Muscle layer of colon (tissue), 2 donors: ENCODE measurements around the gene FBXO3.
"Not testable (repeated sequence)": the region's sequence is repeated elsewhere in the genome, so short reads cannot be mapped to it uniquely, and the experiment has no call there.

Experiments
- H3K27ac ChIP-seq: one replicate; pipeline ENCODE4 v1.7.0; 2013; ENCODE audit warnings: low read depth, mild to moderate bottlenecking, low read length, moderate library complexity
- H3K27me3 ChIP-seq, 2 donors: one replicate each; pipeline ENCODE4 v1.7.0; 2013; ENCODE audit warnings: low read length in 2 of 2, mild to moderate bottlenecking in 2 of 2; ENCODE audit not compliant: insufficient read depth in 2 of 2, control insufficient read depth in 1 of 2
- H3K36me3 ChIP-seq: one replicate; pipeline ENCODE4 v1.7.0; 2013; ENCODE audit warnings: mild to moderate bottlenecking, low read length; ENCODE audit not compliant: insufficient read depth
- H3K4me1 ChIP-seq: one replicate; pipeline ENCODE4 v1.7.0; 2013; ENCODE audit warnings: mild to moderate bottlenecking, low read length; ENCODE audit not compliant: insufficient read depth
- H3K4me3 ChIP-seq, 2 donors: one replicate each; pipeline ENCODE4 v1.7.0; 2013; ENCODE audit warnings: low read length in 2 of 2, low read depth in 1 of 2, mild to moderate bottlenecking in 1 of 2, moderate library complexity in 1 of 2
- H3K9ac ChIP-seq: one replicate; pipeline ENCODE4 v1.7.0; 2013; ENCODE audit warnings: low read length
- H3K9me3 ChIP-seq: one replicate; pipeline ENCODE4 v1.7.0; 2013; ENCODE audit warnings: mild to moderate bottlenecking, low read length
- donor health status: abdominal sarcoma.
- donor health status: Adenocarcinoma of cecum.

FBXO3 gene

GRCh38 chr11:33708985-33709384, 65.3 kb downstream of the FBXO3 start:
- H3K36me3 ChIP-seq, result peaks cover 39% of the 10 kb centered on the region
- no peaks in the 10 kb centered on the region for H3K9me3 ChIP-seq
- H3K4me3 ChIP-seq, result no peak overlapping the region
- H3K27me3 ChIP-seq, result no peaks in the 10 kb centered on the region
- no peak overlapping the region for H3K27ac ChIP-seq
- H3K4me1 ChIP-seq, result no peaks in the 10 kb centered on the region
- H3K9ac ChIP-seq, result no peak overlapping the region

GRCh38 chr11:33707831-33708230, 66.5 kb downstream of the FBXO3 start:
- H3K27ac ChIP-seq, H3K27me3 ChIP-seq, H3K9me3 ChIP-seq, H3K9ac ChIP-seq, H3K4me1 ChIP-seq, H3K4me3 ChIP-seq: not testable (repeated sequence)
- H3K36me3 ChIP-seq, result peaks cover 35% of the 10 kb centered on the region

- Histone ChIP-seq H3K36me3 (peaks cover 32% of the 10 kb centered on the region), H3K9ac (no peak overlapping the region), H3K4me1 (peaks cover 2% of the 10 kb centered on the region), H3K27ac (no peak overlapping the region), H3K9me3 (no peaks in the 10 kb centered on the region), H3K4me3 (no peak overlapping the region), H3K27me3 (no peaks in the 10 kb centered on the region)
Measured at GRCh38 chr11:33706966-33707365, 67.4 kb downstream of the FBXO3 start.

GRCh38 chr11:33706546-33706945, 67.8 kb downstream of the FBXO3 start:
- peaks cover 32% of the 10 kb centered on the region for H3K36me3 ChIP-seq
- no peak overlapping the region for H3K4me3 ChIP-seq
- no peak overlapping the region for H3K27ac ChIP-seq
- H3K4me1 ChIP-seq, result peaks cover 6% of the 10 kb centered on the region
- no peak overlapping the region for H3K9ac ChIP-seq
- no peaks in the 10 kb centered on the region for H3K9me3 ChIP-seq
- no peaks in the 10 kb centered on the region for H3K27me3 ChIP-seq

GRCh38 chr11:33704240-33705002, 69.9 kb downstream of the FBXO3 start:
- Histone ChIP-seq H3K4me1 (peaks cover 17% of the 10 kb centered on the region), H3K9me3 (no peaks in the 10 kb centered on the region), H3K9ac (no peak overlapping the region), H3K36me3 (peaks cover 20% of the 10 kb centered on the region), H3K4me3 (no peak overlapping the region), H3K27me3 (no peaks in the 10 kb centered on the region), H3K27ac (no peak overlapping the region)

GRCh38 chr11:33703788-33704187, 70.5 kb downstream of the FBXO3 start:
- Histone ChIP-seq H3K27me3 (no peaks in the 10 kb centered on the region), H3K9me3 (no peaks in the 10 kb centered on the region), H3K9ac (no peak overlapping the region), H3K4me3 (no peak overlapping the region), H3K27ac (no peak overlapping the region), H3K4me1 (peaks cover 17% of the 10 kb centered on the region), H3K36me3 (peaks cover 14% of the 10 kb centered on the region)

GRCh38 chr11:33703234-33703633, 71.1 kb downstream of the FBXO3 start:
- Histone ChIP-seq H3K27ac (no peak overlapping the region), H3K4me3 (no peak overlapping the region)

GRCh38 chr11:33701302-33702230, 72.8 kb downstream of the FBXO3 start:
- Histone ChIP-seq H3K27ac (no peak overlapping the region), H3K9me3 (no peaks in the 10 kb centered on the region), H3K27me3 (no peaks in the 10 kb centered on the region), H3K4me1 (peaks cover 17% of the 10 kb centered on the region), H3K36me3 (peaks cover 6% of the 10 kb centered on the region), H3K4me3 (peak overlapping the region; percentile 48 to 65), H3K9ac (peak overlapping the region; percentile 54)

More at GRCh38 chr11:33703234-33703633, 71.1 kb downstream of the FBXO3 start:
- Histone ChIP-seq H3K9ac (no peak overlapping the region), H3K4me1 (peaks cover 17% of the 10 kb centered on the region), H3K27me3 (no peaks in the 10 kb centered on the region), H3K9me3 (no peaks in the 10 kb centered on the region), H3K36me3 (peaks cover 11% of the 10 kb centered on the region)

GRCh38 chr11:33700502-33701271, 73.6 kb downstream of the FBXO3 start, which contains the start of gene C11orf91:
Gene C11orf91, minus strand, starts transcription at chr11:33700826. Its CDS starts 86 bp downstream, at chr11:33700740.
- H3K4me3 ChIP-seq, result peak within 1 kb of the TSS; percentile 48 to 65
- H3K27ac ChIP-seq, result no peak within 1 kb of the TSS
- peaks cover 17% of the 10 kb centered on the region for H3K4me1 ChIP-seq
- H3K36me3 ChIP-seq, result peaks cover 6% of the 10 kb centered on the region
- H3K9me3 ChIP-seq, result no peaks in the 10 kb centered on the region
- peak within 1 kb of the TSS; percentile 54 for H3K9ac ChIP-seq
- no peaks in the 10 kb centered on the region for H3K27me3 ChIP-seq

- Histone ChIP-seq H3K4me1 (peaks cover 17% of the 10 kb centered on the region), H3K9me3 (no peaks in the 10 kb centered on the region), H3K4me3 (peak overlapping the region; percentile 37 to 48), H3K27ac (no peak overlapping the region), H3K27me3 (no peaks in the 10 kb centered on the region), H3K9ac (no peak overlapping the region), H3K36me3 (peaks cover under 1% of the 10 kb centered on the region)
Measured at GRCh38 chr11:33700063-33700501, 74.2 kb downstream of the FBXO3 start.
